Ovary (tissue), 3 donors: ENCODE measurements around the gene ZNF470.

Source experiments
- CTCF ChIP-seq, 3 donors: fragments of 450-650 bp in 2 of 3; fragments of 200-600 bp in 1 of 3; IDR thresholded peaks; one replicate each; pipeline versions ENCODE4 v1.5.1 to v1.8.0; 2016 to 2022; ENCODE audit warnings: antibody characterized with exemption in 3 of 3, mild to moderate bottlenecking in 1 of 3
- EP300 ChIP-seq: sonication (generic); formaldehyde crosslinking; IDR thresholded peaks from one replicate; pipeline ENCODE4 v1.6.1; 2017; ENCODE audit warnings: antibody characterized with exemption
- POLR2A ChIP-seq: fragments of 450-650 bp; IDR thresholded peaks from one replicate; pipeline ENCODE4 v1.6.1; 2017; ENCODE audit warnings: antibody characterized with exemption, mild to moderate bottlenecking, moderate library complexity
- donor health status: DM: no; HTN: no; CAD: no.

GRCh38 chr19:56538254-56538760 is 29.0 kb upstream of the ZNF470 start:
- no peak for TF ChIP-seq CTCF (IDR thresholded peaks at IDR 0.05)
- TF ChIP-seq POLR2A: no peak
- no peak for TF ChIP-seq EP300
